GM10248 (cell line): ENCODE measurements around the gene CARMIL1.

Experiments used
- CTCF ChIA-PET: fragments of 300-600 bp; sonication (Branson Sonifier 250); formaldehyde crosslinking; extraction: SDS; loops from one replicate; lab custom pipeline; 2021; ENCODE audit warnings: antibody characterized with exemption; lab: Yijun Ruan, JAX
- POLR2A ChIA-PET: fragments of 350-650 bp; sonication (Branson Sonifier 250); formaldehyde crosslinking; extraction: SDS; loops from one replicate; lab custom pipeline; 2020; ENCODE audit warnings: antibody characterized with exemption; lab: Yijun Ruan, JAX
- DNase-seq: peaks from one replicate; pipeline ENCODE4 v3.0.0; 2012; ENCODE audit errors: extremely low spot score
- CTCF ChIP-seq: IDR thresholded peaks from 2 replicates; pipeline ENCODE4 v1.5.1; 2012; ENCODE audit warnings: mild to moderate bottlenecking, low read depth; ENCODE audit errors: extremely low read depth, missing control alignments, control extremely low read depth

Gene CARMIL1

GRCh38 chr6:25490018-25490801 is 211.0 kb downstream of the CARMIL1 start:
- POLR2A ChIA-PET = no interaction called here
- peak; percentile 73 for DNase-seq
- CTCF ChIA-PET = interaction anchor here (0.6 to 9.1 kb wide), 66 partner anchors 9 to 295 kb away, joined by 3 to 106 read pairs (median 5); partner anchors contain the start of gene CARMIL1
- TF ChIP-seq CTCF = peak; percentile 84

GRCh38 chr6:25492951-25493350 is 213.8 kb downstream of the CARMIL1 start:
- POLR2A ChIA-PET = no interaction called here

GRCh38 chr6:25494469-25494868 is 215.3 kb downstream of the CARMIL1 start:
- ChIA-PET POLR2A (no interaction called here), CTCF (interaction anchor here (0.9 to 3.1 kb wide), 3 partner anchors 10 to 228 kb away, joined by 4 to 14 read pairs (median 5); partner anchors contain the start of gene CARMIL1)
- no peak for TF ChIP-seq CTCF
- DNase-seq = no peak

More at GRCh38 chr6:25492951-25493350, 213.8 kb downstream of the CARMIL1 start:
- no peak for DNase-seq
- CTCF ChIA-PET = interaction anchor here (3.1 to 9.1 kb wide), 3 partner anchors 15 to 214 kb away, joined by 10 to 106 read pairs (median 52); partner anchors contain the start of gene CARMIL1
- no peak for TF ChIP-seq CTCF

GRCh38 chr6:25497383-25498040 is 218.3 kb downstream of the CARMIL1 start:
- ChIA-PET CTCF (interaction anchor here (1.8 to 2.4 kb wide), 2 partner anchors 218 to 232 kb away, joined by 4 to 11 read pairs; partner anchors contain the start of gene CARMIL1), POLR2A (no interaction called here)
- DNase-seq = no peak
- no peak for TF ChIP-seq CTCF

- ChIA-PET CTCF (interaction anchor here (1.7 kb wide), 1 partner anchor 8 kb away, joined by 9 read pairs; no protein-coding TSS in a partner anchor), POLR2A (no interaction called here)
- TF ChIP-seq CTCF = no peak
- DNase-seq = no peak
Measured at GRCh38 chr6:25498505-25498904, 219.3 kb downstream of the CARMIL1 start.

GRCh38 chr6:25499615-25500235 is 220.6 kb downstream of the CARMIL1 start:
- no peak for DNase-seq
- no peak for TF ChIP-seq CTCF
- POLR2A ChIA-PET = no interaction called here
- CTCF ChIA-PET = interaction anchor here (1.4 to 1.7 kb wide), 3 partner anchors 10 to 234 kb away, joined by 4 to 9 read pairs (median 5); no protein-coding TSS in a partner anchor
